HG03558 (cell line): ENCODE data around the gene COL8A1.
"Not testable (repeated sequence)": the region's sequence is repeated elsewhere in the genome, so short reads cannot be mapped to it uniquely, and the experiment has no call there.

Experiments
- ATAC-seq: cut with Tn5 transposase; IDR thresholded peaks from one replicate; pipeline ENCODE4 v1.9.1; 2021; ENCODE audit warnings: moderate number of reproducible peaks; ENCODE audit not compliant: unreplicated experiment; ENCODE audit errors: extremely low read depth

Gene COL8A1

DNA sequence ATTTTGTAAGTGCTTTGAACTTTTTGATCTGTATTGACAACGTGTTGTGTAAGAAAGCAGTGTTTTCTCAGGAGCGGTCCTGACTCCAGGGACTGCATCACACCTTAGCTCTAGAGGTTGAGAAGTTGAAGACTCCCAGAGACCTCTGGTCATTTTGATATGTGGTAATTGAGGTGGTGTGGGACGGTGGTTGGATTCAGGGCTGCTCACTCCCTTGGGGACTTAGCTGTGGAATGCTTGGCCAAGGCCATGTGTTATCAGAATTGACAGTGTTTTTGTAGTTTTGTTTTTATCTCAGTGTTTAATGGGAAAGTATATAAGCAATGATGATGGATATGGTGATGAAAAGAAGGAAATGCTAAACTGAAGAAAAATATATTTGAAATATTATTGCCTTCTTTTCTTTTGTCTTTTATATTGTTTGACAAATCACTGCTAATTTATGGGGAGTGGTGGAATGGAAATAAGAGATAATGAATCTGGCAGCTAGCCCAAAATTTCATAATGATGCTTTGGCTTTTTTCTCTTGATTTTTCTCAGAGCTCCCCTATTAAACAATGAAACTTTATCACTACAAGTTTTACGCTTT, 195.3 kb downstream of the COL8A1 start:
- ATAC-seq = no peak

GRCh38 chr3:99834211-99834957, 196.0 kb downstream of the COL8A1 start:
- ATAC-seq = no peak

- no peak for ATAC-seq
These were observed 198.3 kb downstream of the COL8A1 start for GRCh38 chr3:99836681-99837080.

GRCh38 chr3:99837715-99838114, 199.3 kb downstream of the COL8A1 start:
- ATAC-seq = no peak

- no peak for ATAC-seq
These were observed 200.4 kb downstream of the COL8A1 start for GRCh38 chr3:99838755-99839154.

DNA sequence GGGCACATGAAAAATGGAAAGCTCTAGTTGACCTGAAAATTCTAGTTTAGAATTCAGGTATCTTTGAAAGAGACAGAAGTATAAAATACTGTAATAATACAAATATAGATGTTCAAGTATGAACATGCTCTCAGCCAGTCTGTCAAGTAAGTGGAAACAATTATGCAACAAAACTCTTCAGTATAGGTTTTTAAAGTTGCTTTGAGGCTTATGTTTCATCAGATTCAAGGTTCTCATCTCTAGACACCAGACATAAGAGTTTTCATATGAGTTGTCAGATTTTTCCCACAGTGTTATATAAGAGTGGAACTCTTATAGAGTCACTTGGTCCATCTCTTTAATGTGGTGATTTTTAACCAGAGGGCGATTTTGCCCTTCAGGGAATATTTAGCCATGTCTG, 201.2 kb downstream of the COL8A1 start:
- ATAC-seq = no peak

DNA sequence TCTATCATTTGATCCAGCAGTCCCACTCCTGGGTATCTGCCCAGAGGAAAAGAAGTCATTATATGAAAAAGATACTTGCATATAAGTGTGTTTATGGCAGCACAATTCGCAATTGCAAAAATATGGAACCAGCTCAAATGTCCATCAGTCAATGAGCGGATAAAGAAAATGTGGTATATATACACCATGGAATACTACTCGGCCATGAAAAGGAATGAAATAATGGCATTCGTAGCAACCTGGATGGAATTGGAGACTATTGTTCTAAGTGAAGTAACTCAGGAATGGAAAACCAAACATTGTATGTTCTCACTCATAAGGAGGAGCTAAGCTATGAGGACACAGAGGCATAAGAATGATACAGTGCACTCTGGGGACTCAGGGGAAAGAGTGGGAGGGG, 203.6 kb downstream of the COL8A1 start:
- ATAC-seq = not testable (repeated sequence)

DNA sequence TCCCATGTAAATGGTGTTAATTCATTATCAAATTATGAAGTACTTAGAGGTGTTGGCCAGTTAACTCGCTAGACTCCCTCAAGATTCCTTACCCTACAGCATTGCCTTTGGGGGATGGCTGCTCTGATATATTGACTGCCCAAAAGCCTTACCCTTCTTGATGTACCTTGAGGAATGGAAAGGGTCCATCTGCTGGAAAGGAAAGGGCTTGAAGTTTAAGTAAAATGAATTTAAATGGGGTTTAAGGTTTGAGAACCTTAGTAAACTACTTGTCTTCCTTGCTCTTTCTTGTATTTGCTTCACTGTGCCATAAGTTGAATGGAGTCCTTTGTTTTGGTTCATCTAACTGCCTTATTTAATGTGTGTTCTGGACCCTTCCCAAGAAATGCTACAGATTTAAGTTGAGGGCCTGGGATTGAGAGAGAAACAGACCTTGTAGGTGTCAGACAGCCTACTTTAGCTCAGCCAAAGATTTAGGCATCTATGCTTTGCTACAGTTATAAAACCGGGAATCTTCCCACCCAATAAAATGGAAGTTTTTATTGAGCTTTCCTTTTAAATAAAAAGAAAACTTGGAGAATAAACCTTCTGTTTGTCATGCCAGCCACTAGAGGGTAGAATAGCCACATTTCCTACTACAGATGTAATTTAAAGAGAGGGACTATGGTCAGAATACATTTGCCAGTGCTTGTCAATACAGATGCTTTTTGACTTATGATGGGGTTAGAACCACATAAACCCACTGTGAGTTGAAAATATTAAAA, 204.6 kb downstream of the COL8A1 start:
- no peak for ATAC-seq

DNA sequence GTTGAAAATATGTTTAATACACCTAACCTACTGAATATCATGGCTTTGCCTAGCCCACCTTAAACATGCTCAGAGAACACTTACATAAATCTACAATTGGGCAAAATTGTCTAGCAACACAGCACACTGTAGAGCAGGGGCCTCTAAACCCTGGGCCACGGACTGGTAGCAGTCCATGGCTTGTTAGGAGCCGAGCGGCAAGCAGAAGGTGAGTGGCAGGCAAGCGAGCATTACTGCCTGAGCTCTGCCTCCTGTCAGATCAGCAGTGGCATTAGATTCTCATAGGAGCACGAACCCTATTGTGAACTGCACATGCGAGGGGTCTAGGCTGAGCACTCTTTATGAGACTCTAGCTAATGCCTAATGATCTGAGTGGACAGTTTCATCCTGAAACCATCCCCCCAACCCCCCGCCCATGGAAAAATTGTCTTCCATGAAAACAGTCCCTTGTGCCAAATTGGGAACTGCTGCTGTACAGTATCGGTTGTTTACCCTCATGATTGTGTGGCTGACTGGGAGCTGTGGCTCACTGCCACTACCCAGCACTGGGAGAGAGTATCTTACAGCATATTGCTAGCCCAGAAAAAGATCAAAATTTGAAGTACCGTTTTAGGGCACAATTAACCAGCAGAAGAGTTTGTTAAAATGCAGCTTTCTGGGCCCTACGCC, 205.3 kb downstream of the COL8A1 start:
- ATAC-seq = no peak

GRCh38 chr3:99845331-99845730, 206.9 kb downstream of the COL8A1 start:
- no peak for ATAC-seq

DNA sequence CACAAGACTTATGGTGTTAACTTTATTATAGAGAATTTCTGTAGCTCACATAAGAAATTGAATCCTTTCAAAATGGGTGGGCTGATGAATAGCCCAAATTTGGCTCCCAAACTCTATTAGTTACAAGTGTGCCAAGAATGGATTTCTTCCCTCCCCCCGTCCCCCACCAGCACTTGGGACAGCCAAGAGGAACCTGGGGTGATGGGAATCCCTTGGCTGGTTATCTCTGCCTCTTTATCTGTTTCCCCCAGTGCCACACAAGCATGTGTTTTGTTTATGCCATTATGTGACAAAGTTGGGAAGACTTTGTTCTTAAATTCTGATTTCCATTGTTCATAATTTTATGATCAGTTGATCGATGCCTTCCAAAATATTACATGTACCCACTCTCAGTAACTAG, 207.6 kb downstream of the COL8A1 start:
- no peak for ATAC-seq

DNA sequence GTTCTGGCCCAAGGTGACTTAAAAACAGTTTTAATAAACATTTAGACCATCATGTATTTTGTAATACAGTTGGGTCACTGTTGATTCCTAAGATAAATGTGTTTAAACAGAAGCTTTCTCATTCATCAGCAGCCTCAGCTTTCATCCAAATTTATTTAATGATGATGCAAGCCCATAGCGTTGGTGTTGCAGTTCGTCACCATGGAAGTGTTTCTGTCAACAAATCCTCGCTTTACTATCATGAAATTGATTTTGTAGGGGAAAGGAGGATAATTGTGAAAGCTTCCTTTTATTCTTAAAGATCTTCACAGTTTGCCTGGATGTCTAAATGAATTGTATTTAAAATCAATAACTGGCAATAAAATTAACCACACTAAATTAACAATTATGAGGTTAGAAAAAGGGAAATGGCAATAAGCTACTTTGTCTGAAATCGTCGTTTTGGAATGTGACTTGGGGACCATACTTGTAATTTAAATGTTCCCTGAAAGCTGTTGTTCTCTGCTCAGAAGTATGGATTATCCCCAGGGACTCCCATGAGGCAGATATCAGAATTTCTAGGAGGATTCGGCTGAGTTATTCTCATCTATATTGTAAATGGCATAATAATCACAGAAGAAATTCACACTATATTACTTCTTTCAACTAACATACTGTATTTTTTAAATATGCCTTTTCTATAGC, 208.2 kb downstream of the COL8A1 start:
- no peak for ATAC-seq

- ATAC-seq = no peak
These were observed 210.0 kb downstream of the COL8A1 start for GRCh38 chr3:99848433-99848832.
